ENCODE measurements around the gene NUDT3.
"Not testable (repeated sequence)": the region's sequence is repeated elsewhere in the genome, so short reads cannot be mapped to it uniquely, and the experiment has no call there.

The NUDT3 gene

GRCh38 chr6:34284563-34285447 is 107.7 kb downstream of the NUDT3 start:
- no peak for DNase-seq

- no peak for DNase-seq
Observed at GRCh38 chr6:34281702-34282334, 110.7 kb downstream of the NUDT3 start.

GRCh38 chr6:34280216-34280615 is 112.3 kb downstream of the NUDT3 start:
- no peak for DNase-seq

GRCh38 chr6:34278833-34279232 is 113.6 kb downstream of the NUDT3 start:
- no peak for DNase-seq

- no peak for DNase-seq
Observed at GRCh38 chr6:34277763-34278112, 114.7 kb downstream of the NUDT3 start.

GRCh38 chr6:34276881-34277762 is 115.3 kb downstream of the NUDT3 start:
- no peak for DNase-seq

- no peak for DNase-seq
Observed at GRCh38 chr6:34276191-34276590, 116.3 kb downstream of the NUDT3 start.

GRCh38 chr6:34275128-34275804 is 117.2 kb downstream of the NUDT3 start:
- DNase-seq: no peak

GRCh38 chr6:34274129-34274528 is 118.3 kb downstream of the NUDT3 start:
- no peak for DNase-seq

GRCh38 chr6:34273242-34273805 is 119.1 kb downstream of the NUDT3 start:
- DNase-seq: no peak

GRCh38 chr6:34272013-34272926 is 120.2 kb downstream of the NUDT3 start:
- DNase-seq: no peak

- DNase-seq: not testable (repeated sequence)
Observed at GRCh38 chr6:34269658-34270341, 122.7 kb downstream of the NUDT3 start.

- not testable (repeated sequence) for DNase-seq
Observed at GRCh38 chr6:34269132-34269531, 123.3 kb downstream of the NUDT3 start.

GRCh38 chr6:34267746-34268145 is 124.7 kb downstream of the NUDT3 start:
- DNase-seq: no peak

GRCh38 chr6:34263484-34263883 is 129.0 kb downstream of the NUDT3 start:
- DNase-seq: not testable (repeated sequence)

GRCh38 chr6:34260576-34261267 is 131.7 kb downstream of the NUDT3 start:
- DNase-seq: no peak

GRCh38 chr6:34259529-34260069 is 132.9 kb downstream of the NUDT3 start:
- no peak for DNase-seq

- DNase-seq: not testable (repeated sequence)
Observed at GRCh38 chr6:34252395-34252794, 140.1 kb downstream of the NUDT3 start.

GRCh38 chr6:34249469-34250261 is 142.8 kb downstream of the NUDT3 start:
- DNase-seq: no peak
